ENCODE measurements around the gene NDUFS6. TPM values are rescaled to one million over a fixed set of nuclear protein-coding genes. Genes with fewer than 3 reads are reported as not detected.

NDUFS6 gene
- 128 TPM for total RNA-seq
- long read RNA-seq, transcript NDUFS6-201 (4 exons, 1,082 nt), result major isoform, 155 of 201 reads
- long read RNA-seq, partial matches to known transcripts, result 41 of 201 reads
- long read RNA-seq, other reads (novel, unspliced or antisense), result 5 of 201 reads

GRCh38 chr5:1801222-1801966 is at the start of gene NDUFS6:
NDUFS6 (plus strand) TSS chr5:1801407; CDS start chr5:1801418, 11 bp downstream.
- ATAC-seq, result peak; percentile 76

GRCh38 chr5:1751864-1752822 is 49.1 kb upstream of the NDUFS6 start:
- intact Hi-C loops (cut with micrococcal nuclease), result no loop called here
- no peak for ATAC-seq
- DNase-seq, result no peak

More at GRCh38 chr5:1801222-1801966, at the start of gene NDUFS6:
- DNase-seq, result peak; percentile 92
- intact Hi-C loops (cut with micrococcal nuclease), result no loop called here

GRCh38 chr5:1752881-1753280 is 48.3 kb upstream of the NDUFS6 start:
- no peak for ATAC-seq
- intact Hi-C loops (cut with micrococcal nuclease), result no loop called here
- DNase-seq, result no peak

GRCh38 chr5:1753490-1753889 is 47.7 kb upstream of the NDUFS6 start:
- intact Hi-C loops (cut with micrococcal nuclease), result no loop called here
- ATAC-seq (no peak), DNase-seq (no peak)

- DNase-seq, result no peak
- no peak for ATAC-seq
- intact Hi-C loops (cut with micrococcal nuclease), result no loop called here
Observed at GRCh38 chr5:1754531-1755220, 46.5 kb upstream of the NDUFS6 start.

GRCh38 chr5:1755321-1755949 is 45.8 kb upstream of the NDUFS6 start:
- intact Hi-C loops (cut with micrococcal nuclease), result no loop called here
- ATAC-seq, result no peak
- DNase-seq, result no peak

GRCh38 chr5:1756481-1756880 is 44.7 kb upstream of the NDUFS6 start:
- ATAC-seq, result no peak
- intact Hi-C loops (cut with micrococcal nuclease), result no loop called here
- DNase-seq, result no peak

GRCh38 chr5:1757511-1757910 is 43.7 kb upstream of the NDUFS6 start:
- ATAC-seq, result no peak
- DNase-seq, result no peak
- intact Hi-C loops (cut with micrococcal nuclease), result no loop called here

- intact Hi-C loops (cut with micrococcal nuclease), result no loop called here
- no peak for ATAC-seq
Observed at GRCh38 chr5:1758574-1758973, 42.6 kb upstream of the NDUFS6 start.

GRCh38 chr5:1759378-1759970 is 41.7 kb upstream of the NDUFS6 start:
- ATAC-seq (no peak), DNase-seq (no peak)
- intact Hi-C loops (cut with micrococcal nuclease), result no loop called here

More at GRCh38 chr5:1758574-1758973, 42.6 kb upstream of the NDUFS6 start:
- no peak for DNase-seq

GRCh38 chr5:1760231-1760630 is 41.0 kb upstream of the NDUFS6 start:
- intact Hi-C loops (cut with micrococcal nuclease), result no loop called here
- DNase-seq (no peak), ATAC-seq (no peak)

- ATAC-seq, result no peak
- no peak for DNase-seq
- intact Hi-C loops (cut with micrococcal nuclease), result no loop called here
Observed at GRCh38 chr5:1760656-1761452, 40.4 kb upstream of the NDUFS6 start.

- intact Hi-C loops (cut with micrococcal nuclease), result no loop called here
Observed at GRCh38 chr5:1761453-1761755, 39.8 kb upstream of the NDUFS6 start.

GRCh38 chr5:1762121-1762882 is 38.9 kb upstream of the NDUFS6 start:
- intact Hi-C loops (cut with micrococcal nuclease), result no loop called here
- ATAC-seq, result no peak
- DNase-seq, result no peak

More at GRCh38 chr5:1761453-1761755, 39.8 kb upstream of the NDUFS6 start:
- ATAC-seq (no peak), DNase-seq (no peak)

GRCh38 chr5:1762883-1763547 is 38.2 kb upstream of the NDUFS6 start:
- ATAC-seq (no peak), DNase-seq (no peak)
- intact Hi-C loops (cut with micrococcal nuclease), result no loop called here

GRCh38 chr5:1763548-1763911 is 37.7 kb upstream of the NDUFS6 start:
- intact Hi-C loops (cut with micrococcal nuclease), result no loop called here
- peak; percentile 81 for ATAC-seq

More at GRCh38 chr5:1763548-1763911, 37.7 kb upstream of the NDUFS6 start:
- peak; percentile 61 for DNase-seq
